HG03280 (cell line): ENCODE data around the gene MINDY4B.

Experiments used
- ATAC-seq: cut with Tn5 transposase; IDR thresholded peaks from one replicate; pipeline ENCODE4 v1.9.1; 2021; ENCODE audit warnings: mild to moderate bottlenecking, moderate library complexity; ENCODE audit not compliant: unreplicated experiment

MINDY4B gene

GRCh38 chr3:150905339-150905738 is at the start of gene MINDY4B:
Gene MINDY4B (minus strand): TSS chr3:150905439. CDS start chr3:150905439, 0 bp downstream.
- no peak for ATAC-seq

- no peak for ATAC-seq
These were observed 46.7 kb upstream of the MINDY4B start for GRCh38 chr3:150951923-150952322.

- no peak for ATAC-seq
These were observed 40.2 kb upstream of the MINDY4B start for GRCh38 chr3:150945226-150946032.

GRCh38 chr3:150942221-150942620 is 37.0 kb upstream of the MINDY4B start:
- no peak for ATAC-seq

- no peak for ATAC-seq
These were observed 31.5 kb upstream of the MINDY4B start for GRCh38 chr3:150936693-150937092.

- ATAC-seq, result no peak
These were observed 28.3 kb upstream of the MINDY4B start for GRCh38 chr3:150933473-150933995.

- no peak for ATAC-seq
These were observed 26.5 kb upstream of the MINDY4B start for GRCh38 chr3:150931745-150932144.

- ATAC-seq, result no peak
These were observed 25.6 kb upstream of the MINDY4B start for GRCh38 chr3:150930839-150931238.

GRCh38 chr3:150928234-150928633 is 23.0 kb upstream of the MINDY4B start:
- ATAC-seq, result no peak

- ATAC-seq, result no peak
These were observed 21.1 kb upstream of the MINDY4B start for GRCh38 chr3:150926328-150926727.

GRCh38 chr3:150925751-150926201 is 20.5 kb upstream of the MINDY4B start:
- peak; percentile 87 for ATAC-seq

- no peak for ATAC-seq
These were observed 17.4 kb upstream of the MINDY4B start for GRCh38 chr3:150922611-150923010.

GRCh38 chr3:150921209-150921608 is 16.0 kb upstream of the MINDY4B start:
- ATAC-seq, result no peak

GRCh38 chr3:150920236-150920635 is 15.0 kb upstream of the MINDY4B start:
- ATAC-seq, result no peak

GRCh38 chr3:150917951-150918350 is 12.7 kb upstream of the MINDY4B start:
- no peak for ATAC-seq

- ATAC-seq, result no peak
These were observed 8.1 kb upstream of the MINDY4B start for GRCh38 chr3:150913133-150913922.

GRCh38 chr3:150912501-150912900 is 7.3 kb upstream of the MINDY4B start:
- no peak for ATAC-seq

- no peak for ATAC-seq
These were observed 6.5 kb upstream of the MINDY4B start for GRCh38 chr3:150911771-150912170.

- no peak for ATAC-seq
These were observed 1.2 kb upstream of the MINDY4B start for GRCh38 chr3:150906461-150906860.

- no peak for ATAC-seq
These were observed 507 bp upstream of the MINDY4B start for GRCh38 chr3:150905746-150906145.

- no peak for ATAC-seq
These were observed 2.3 kb downstream of the MINDY4B start for GRCh38 chr3:150902988-150903387.

- no peak for ATAC-seq
These were observed 3.4 kb downstream of the MINDY4B start for GRCh38 chr3:150901793-150902192.
